PC-9 (cell line): Measurements from ENCODE around the gene MALAT1. TPM values are rescaled to one million over a fixed set of nuclear protein-coding genes. Genes with fewer than 3 reads are reported as not detected.

Experiments
- BruUV-seq: library from RNA; stranded (reverse); fragments of 400-500 nt; replicated peaks from 2 replicates; lab custom pipeline; 2021; lab: Mats Ljungman, UMichigan
- CTCF ChIA-PET: fragments of 300-600 bp; sonication (Branson Sonifier 250); formaldehyde crosslinking; loops from one replicate; lab custom pipeline; 2022; ENCODE audit warnings: antibody characterized with exemption; lab: Charles Lee
- POLR2A ChIA-PET: fragments of 300-600 bp; sonication (Branson Sonifier 250); formaldehyde crosslinking; loops from one replicate; lab custom pipeline; 2022; ENCODE audit warnings: antibody characterized with exemption; ENCODE audit not compliant: unreplicated experiment; lab: Charles Lee
- DNase-seq, 2 experiments: peaks; one replicate each; pipeline versions ENCODE4 v3.0.0 to v3.0.0-alpha.2; 2015 to 2022; ENCODE audit warnings: mixed read lengths in 1 of 2
- H2AFZ ChIP-seq: fragments of 200-600 bp; sonication (generic); 2 replicates; pipeline ENCODE4 v1.8.1; 2017; ENCODE audit warnings: antibody characterized with exemption
- H3F3A ChIP-seq: fragments of 200-600 bp; sonication (generic); 2 replicates; pipeline ENCODE4 v1.8.1; 2017; ENCODE audit warnings: antibody characterized with exemption, mild to moderate bottlenecking, low read depth; ENCODE audit not compliant: insufficient read depth
- H3K27ac ChIP-seq: fragments of 200-600 bp; sonication (generic); 2 replicates; pipeline ENCODE4 v1.6.1; 2016; ENCODE audit warnings: mixed run types
- H3K27me3 ChIP-seq: fragments of 200-600 bp; sonication (generic); 2 replicates; pipeline ENCODE4 v1.6.1; 2016; ENCODE audit warnings: low read depth, mixed run types; ENCODE audit not compliant: insufficient read depth
- H3K36me3 ChIP-seq: fragments of 200-600 bp; sonication (generic); 2 replicates; pipeline ENCODE4 v1.6.1; 2016; ENCODE audit warnings: low read depth, mixed run types
- H3K4me1 ChIP-seq: fragments of 200-600 bp; sonication (generic); replicated peaks from 2 replicates; pipeline ENCODE4 v1.6.1; 2016; ENCODE audit warnings: mixed run types; ENCODE audit not compliant: insufficient read depth
- H3K4me2 ChIP-seq: fragments of 200-600 bp; sonication (generic); 2 replicates; pipeline ENCODE4 v1.6.1; 2017; ENCODE audit warnings: mixed run types
- H3K4me3 ChIP-seq: fragments of 200-600 bp; sonication (generic); 2 replicates; pipeline ENCODE4 v1.6.1; 2016; ENCODE audit warnings: mixed run types
- H3K79me2 ChIP-seq: fragments of 200-600 bp; sonication (generic); 2 replicates; pipeline ENCODE4 v1.6.1; 2017; ENCODE audit warnings: low read depth, mixed run types
- H3K9me2 ChIP-seq: fragments of 200-600 bp; sonication (generic); 2 replicates; pipeline ENCODE4 v1.8.1; 2017; ENCODE audit warnings: mild to moderate bottlenecking; ENCODE audit not compliant: insufficient read depth
- H3K9me3 ChIP-seq: fragments of 200-600 bp; sonication (generic); 2 replicates; pipeline ENCODE4 v1.8.1; 2016; ENCODE audit warnings: low read depth; ENCODE audit not compliant: insufficient read depth
- H4K20me1 ChIP-seq: fragments of 200-600 bp; sonication (generic); 2 replicates; pipeline ENCODE4 v1.8.1; 2017; ENCODE audit not compliant: insufficient read depth
- EZH2 ChIP-seq: fragments of 200-600 bp; sonication (generic); IDR thresholded peaks from 2 replicates; pipeline ENCODE4 v1.8.0; 2017; ENCODE audit warnings: antibody characterized with exemption, low read depth
- intact Hi-C: fragments of 100-400 bp; cut with micrococcal nuclease; formaldehyde crosslinking; loops from one replicate; pipeline ENCODE4 v1.10.0; 2022; ENCODE audit not compliant: unreplicated experiment
- total RNA-seq: library from RNA; stranded (reverse); gene quantifications from 2 replicates; pipeline ENCODE4 v1.2.3, GENCODE V29; 2021
- TF ChIP-seq, protein P1 (sequence below): fragments of 200-600 bp; sonication (generic); conservative IDR thresholded peaks from 2 replicates; pipeline ENCODE4 v1.6.1; 2017; ENCODE audit warnings: mixed run types, antibody characterized with exemption, mild to moderate bottlenecking, moderate library complexity

MALAT1 gene
- total RNA-seq, 1 experiment from 2014 or later: 6,494 TPM

DNA sequence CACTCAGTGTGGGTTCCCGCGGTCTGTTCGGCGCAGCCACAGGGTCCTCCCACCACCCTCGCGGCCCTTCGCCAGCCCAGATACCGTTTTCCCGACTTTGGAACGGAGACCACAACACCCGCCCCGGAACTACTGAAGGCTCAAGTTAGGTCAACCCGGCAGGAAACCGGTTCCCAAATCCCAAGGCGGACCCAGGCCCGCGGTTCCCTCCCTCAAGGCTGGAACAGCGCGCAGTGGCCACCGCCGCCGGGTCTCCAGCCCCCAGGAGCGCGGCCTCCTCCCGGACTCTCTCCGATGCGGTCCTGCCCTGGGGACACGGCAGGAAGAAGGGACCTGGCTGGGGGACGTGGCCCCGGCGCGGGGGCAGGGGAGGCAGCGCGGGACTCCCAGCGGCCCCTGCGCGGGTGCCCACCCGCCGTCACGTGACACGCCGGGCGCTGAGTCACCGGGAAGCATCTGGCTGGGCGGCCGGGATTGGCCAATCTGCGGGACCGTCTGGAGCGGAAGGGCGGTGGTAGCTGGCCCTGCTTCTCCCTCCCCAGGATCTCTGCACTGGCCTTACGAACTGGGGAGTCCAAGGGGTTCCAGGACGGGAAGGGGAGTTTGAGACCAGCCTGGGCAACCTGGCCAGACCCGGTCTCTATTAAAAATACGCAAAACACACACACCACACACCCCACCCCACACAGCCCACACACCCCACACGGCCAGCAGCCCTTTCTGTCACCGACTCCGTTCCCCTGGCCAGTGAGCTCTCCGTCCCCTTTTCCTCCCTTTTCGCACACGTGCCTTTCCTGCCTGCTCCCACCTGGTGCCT lies 21.5 kb upstream of the MALAT1 start:
- Histone ChIP-seq H3K27ac (peak overlapping the region; percentile 88), H3K27me3 (no peaks in the 10 kb centered on the region), H3K9me2 (no peaks in the 10 kb centered on the region), H2AFZ (peak overlapping the region; percentile 34; the same call in 1 of the 2 replicates), H3K4me1 (peaks cover 61% of the 10 kb centered on the region), H3F3A (peaks cover 69% of the 10 kb centered on the region), H3K9me3 (no peaks in the 10 kb centered on the region), H3K4me2 (peak overlapping the region; percentile 89), H4K20me1 (no peaks in the 10 kb centered on the region), H3K79me2 (peaks cover 33% of the 10 kb centered on the region), H3K36me3 (no peaks in the 10 kb centered on the region), H3K4me3 (peak overlapping the region; percentile 74)
- ChIA-PET POLR2A (interaction anchor here (0.6 to 3.3 kb wide), 25 partner anchors 8 to 547 kb away, joined by 3 to 61 read pairs (median 5); partner anchors contain the start of genes DPF2, MALAT1, MRPL49 and NEAT1), CTCF (interaction anchor here (0.6 to 4.1 kb wide), 6 partner anchors 9 to 165 kb away, joined by 3 to 18 read pairs (median 3); partner anchors contain the start of gene MALAT1)
- intact Hi-C loops: loop anchor here (1.0 kb wide), 1 partner anchor 20 kb away; no protein-coding TSS in a partner anchor
- BruUV-seq: no TSS peak
- peak; percentile 87 to 98 for DNase-seq
- TF ChIP-seq EZH2: no peak
- TF ChIP-seq, protein P1, sequence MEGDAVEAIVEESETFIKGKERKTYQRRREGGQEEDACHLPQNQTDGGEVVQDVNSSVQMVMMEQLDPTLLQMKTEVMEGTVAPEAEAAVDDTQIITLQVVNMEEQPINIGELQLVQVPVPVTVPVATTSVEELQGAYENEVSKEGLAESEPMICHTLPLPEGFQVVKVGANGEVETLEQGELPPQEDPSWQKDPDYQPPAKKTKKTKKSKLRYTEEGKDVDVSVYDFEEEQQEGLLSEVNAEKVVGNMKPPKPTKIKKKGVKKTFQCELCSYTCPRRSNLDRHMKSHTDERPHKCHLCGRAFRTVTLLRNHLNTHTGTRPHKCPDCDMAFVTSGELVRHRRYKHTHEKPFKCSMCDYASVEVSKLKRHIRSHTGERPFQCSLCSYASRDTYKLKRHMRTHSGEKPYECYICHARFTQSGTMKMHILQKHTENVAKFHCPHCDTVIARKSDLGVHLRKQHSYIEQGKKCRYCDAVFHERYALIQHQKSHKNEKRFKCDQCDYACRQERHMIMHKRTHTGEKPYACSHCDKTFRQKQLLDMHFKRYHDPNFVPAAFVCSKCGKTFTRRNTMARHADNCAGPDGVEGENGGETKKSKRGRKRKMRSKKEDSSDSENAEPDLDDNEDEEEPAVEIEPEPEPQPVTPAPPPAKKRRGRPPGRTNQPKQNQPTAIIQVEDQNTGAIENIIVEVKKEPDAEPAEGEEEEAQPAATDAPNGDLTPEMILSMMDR: no peak

DNA sequence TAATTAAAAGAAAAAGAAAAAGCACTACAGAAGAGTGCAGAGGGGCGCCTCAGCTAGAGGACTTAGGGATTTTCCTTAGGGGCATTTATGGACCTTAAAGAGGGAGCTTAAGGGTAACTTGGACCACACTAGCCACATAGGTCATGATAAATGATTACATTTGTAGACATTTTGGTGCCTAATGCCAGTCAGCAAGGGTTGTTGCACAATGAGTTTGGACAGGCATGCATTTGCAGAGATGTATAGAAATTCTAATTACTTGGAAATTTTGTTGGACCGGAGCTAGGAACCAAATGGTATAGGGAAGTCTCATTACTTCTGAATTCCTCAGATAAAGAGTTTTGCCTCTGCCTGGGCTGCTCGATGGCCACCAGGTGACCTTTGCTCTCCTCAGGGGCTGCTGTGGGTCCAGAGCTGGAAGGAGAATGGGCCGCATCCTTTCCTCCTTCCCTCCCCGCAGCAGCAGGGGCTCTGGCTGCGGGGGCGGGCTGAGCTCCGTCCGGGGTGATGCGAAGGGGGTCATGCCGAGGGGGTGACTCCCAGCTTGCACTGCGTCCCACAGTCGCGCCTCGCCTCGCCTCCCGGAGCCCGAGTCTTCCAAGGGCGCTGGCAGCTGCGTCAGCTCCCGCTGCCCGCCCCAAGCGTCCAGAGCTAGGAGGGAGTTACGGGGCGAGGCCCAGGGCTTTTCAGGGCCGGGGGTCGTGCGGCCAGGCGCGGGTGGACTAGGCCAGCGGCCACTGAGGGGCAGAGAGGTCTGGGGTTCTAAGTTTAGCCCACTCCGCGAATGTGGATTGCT lies 20.3 kb upstream of the MALAT1 start:
- H3K36me3 ChIP-seq: no peaks in the 10 kb centered on the region
- CTCF ChIA-PET: interaction anchor here (4.1 kb wide), 1 partner anchor 13 kb away, joined by 18 read pairs; no protein-coding TSS in a partner anchor
- H3K4me1 ChIP-seq: peaks cover 52% of the 10 kb centered on the region
- H4K20me1 ChIP-seq: no peaks in the 10 kb centered on the region
- no peak for DNase-seq
- H3K4me3 ChIP-seq: no peak overlapping the region
- POLR2A ChIA-PET: interaction anchor here (0.6 to 3.3 kb wide), 13 partner anchors 10 to 59 kb away, joined by 3 to 61 read pairs (median 11); partner anchors contain the start of genes MALAT1 and NEAT1
- peaks cover 57% of the 10 kb centered on the region for H3F3A ChIP-seq
- peak overlapping the region; percentile 88; the same call in 1 of the 2 replicates for H3K27ac ChIP-seq
- intact Hi-C loops: no loop called here
- peaks cover 28% of the 10 kb centered on the region for H3K79me2 ChIP-seq
- no peak overlapping the region for H3K4me2 ChIP-seq
- TF ChIP-seq, protein P1: no peak
- no peak for TF ChIP-seq EZH2
- H3K9me2 ChIP-seq: no peaks in the 10 kb centered on the region
- H3K9me3 ChIP-seq: no peaks in the 10 kb centered on the region
- H3K27me3 ChIP-seq: no peaks in the 10 kb centered on the region
- H2AFZ ChIP-seq: no peak overlapping the region
- BruUV-seq: no TSS peak
